ENCODE measurements around the gene RBM20. TPM values are rescaled to one million over a fixed set of nuclear protein-coding genes. Genes with fewer than 3 reads are reported as not detected.

RBM20 gene
- total and polyA plus RNA-seq, 2 experiments from 2014 or later, result 0.05 to 0.17 TPM

GRCh38 chr10:110843031-110843430, 198.9 kb downstream of the RBM20 start:
- no peaks in the 10 kb centered on the region for H3F3A ChIP-seq (replicated peaks; ENCODE audit: low read depth)
- Mint-ChIP-seq H3K27ac (no peak overlapping the region), H3K27me3 (ENCODE audit: insufficient read depth, low read depth, poor library complexity) (no peaks in the 10 kb centered on the region), H3K4me3 (no peak overlapping the region), H3K4me1 (peaks cover 12% of the 10 kb centered on the region), H3K36me3 (ENCODE audit: low read depth) (no peaks in the 10 kb centered on the region), H3K9me3 (no peaks in the 10 kb centered on the region; the same call in 2 of the 3 replicates)
- H3K27ac ChIP-seq (ENCODE audit: low read depth), result no peak overlapping the region
- H3K4me3 ChIP-seq, result no peak overlapping the region
- H3K4me1 ChIP-seq (ENCODE audit: insufficient read depth), result 0 out of 2 replicates have a peak, but pooled peaks cover 3% of the 10 kb centered on the region
- no peak overlapping the region for H3K4me2 ChIP-seq
- ATAC-seq, result no peak
- H3K36me3 ChIP-seq (ENCODE audit: insufficient read depth), result no peaks in the 10 kb centered on the region
- no peaks in the 10 kb centered on the region for H3K79me2 ChIP-seq (replicated peaks; ENCODE audit: insufficient read depth)
- no peaks in the 10 kb centered on the region; the same call in 1 of the 2 replicates for H3K9me2 ChIP-seq (ENCODE audit: insufficient read depth)
- TF ChIP-seq EZH2phosphoT487 (IDR thresholded peaks at IDR 0.05; ENCODE audit: unreplicated experiment) (no peak), ETS1 (IDR thresholded peaks at IDR 0.05) (no peak), ZNF114 (CRISPR knock-in tag; IDR thresholded peaks at IDR 0.05) (no peak), POLR2AphosphoS5 (IDR thresholded peaks at IDR 0.05; ENCODE audit: low read depth) (no peak), EZH2 (IDR thresholded peaks at IDR 0.05; ENCODE audit: low read depth, unreplicated experiment) (no peak), ZNF331 (CRISPR knock-in tag; IDR thresholded peaks at IDR 0.05; ENCODE audit: low read depth) (no peak), ZNF462 (CRISPR knock-in tag; IDR thresholded peaks at IDR 0.05) (no peak), CREB1 (CRISPR knock-in tag; IDR thresholded peaks at IDR 0.05; ENCODE audit: low read depth) (no peak), STAT1 (IDR thresholded peaks at IDR 0.05; ENCODE audit: unreplicated experiment) (no peak), JUNB (IDR thresholded peaks at IDR 0.05; ENCODE audit: unreplicated experiment) (no peak), NANOG (IDR thresholded peaks at IDR 0.05; ENCODE audit: borderline replicate concordance) (no peak)
- TF ChIP-seq, protein P1, sequence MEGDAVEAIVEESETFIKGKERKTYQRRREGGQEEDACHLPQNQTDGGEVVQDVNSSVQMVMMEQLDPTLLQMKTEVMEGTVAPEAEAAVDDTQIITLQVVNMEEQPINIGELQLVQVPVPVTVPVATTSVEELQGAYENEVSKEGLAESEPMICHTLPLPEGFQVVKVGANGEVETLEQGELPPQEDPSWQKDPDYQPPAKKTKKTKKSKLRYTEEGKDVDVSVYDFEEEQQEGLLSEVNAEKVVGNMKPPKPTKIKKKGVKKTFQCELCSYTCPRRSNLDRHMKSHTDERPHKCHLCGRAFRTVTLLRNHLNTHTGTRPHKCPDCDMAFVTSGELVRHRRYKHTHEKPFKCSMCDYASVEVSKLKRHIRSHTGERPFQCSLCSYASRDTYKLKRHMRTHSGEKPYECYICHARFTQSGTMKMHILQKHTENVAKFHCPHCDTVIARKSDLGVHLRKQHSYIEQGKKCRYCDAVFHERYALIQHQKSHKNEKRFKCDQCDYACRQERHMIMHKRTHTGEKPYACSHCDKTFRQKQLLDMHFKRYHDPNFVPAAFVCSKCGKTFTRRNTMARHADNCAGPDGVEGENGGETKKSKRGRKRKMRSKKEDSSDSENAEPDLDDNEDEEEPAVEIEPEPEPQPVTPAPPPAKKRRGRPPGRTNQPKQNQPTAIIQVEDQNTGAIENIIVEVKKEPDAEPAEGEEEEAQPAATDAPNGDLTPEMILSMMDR (conservative IDR thresholded peaks at IDR 0.05; ENCODE audit: low read depth in 2 of 2), result no peak
- no peak overlapping the region for H2AFZ ChIP-seq
- DNase-seq (ENCODE audit: low spot score), result no peak
- no peaks in the 10 kb centered on the region for H3K27me3 ChIP-seq (ENCODE audit: insufficient read depth)
- H4K20me1 ChIP-seq (replicated peaks; ENCODE audit: insufficient read depth), result no peaks in the 10 kb centered on the region

All from GM23338 (cell line).